H9 (cell line): ENCODE results near the gene CDK5RAP1. TPM values are rescaled to one million over a fixed set of nuclear protein-coding genes. Genes with fewer than 3 reads are reported as not detected.

Experiments used
- DNase-seq: peaks from one replicate; pipeline ENCODE4 v3.0.0-alpha.2; 2017
- H2AFZ ChIP-seq: one replicate; pipeline ENCODE4 v1.6.1; 2013; ENCODE audit warnings: mild to moderate bottlenecking, low read length, control low read depth, moderate library complexity
- H2AK5ac ChIP-seq: 2 replicates; pipeline ENCODE4 v1.6.1; 2013; ENCODE audit warnings: low read length, control low read depth, mixed read lengths; ENCODE audit not compliant: insufficient read length
- H2BK120ac ChIP-seq: one replicate; pipeline ENCODE4 v1.6.1; 2013; ENCODE audit warnings: low read depth, mild to moderate bottlenecking, low read length, control low read depth, inconsistent platforms; ENCODE audit not compliant: poor library complexity, severe bottlenecking
- H2BK12ac ChIP-seq: 2 replicates; pipeline ENCODE4 v1.6.1; 2013; ENCODE audit warnings: low read length, control low read depth, mixed read lengths, low read depth; ENCODE audit not compliant: insufficient read length
- H2BK15ac ChIP-seq: 2 replicates; pipeline ENCODE4 v1.6.1; 2013; ENCODE audit warnings: low read depth, low read length, control low read depth
- H2BK20ac ChIP-seq: one replicate; pipeline ENCODE4 v1.6.1; 2013; ENCODE audit warnings: low read depth, mild to moderate bottlenecking, low read length, control low read depth, inconsistent platforms; ENCODE audit not compliant: poor library complexity, severe bottlenecking
- H2BK5ac ChIP-seq: 2 replicates; pipeline ENCODE4 v1.6.1; 2013; ENCODE audit warnings: low read length, control low read depth, mixed read lengths; ENCODE audit not compliant: insufficient read length
- H3K14ac ChIP-seq: 2 replicates; pipeline ENCODE4 v1.6.1; 2013; ENCODE audit warnings: low read length, control low read depth; ENCODE audit not compliant: insufficient read depth
- H3K18ac ChIP-seq: 2 replicates; pipeline ENCODE4 v1.6.1; 2013; ENCODE audit warnings: low read depth, mild to moderate bottlenecking, mixed read lengths, low read length, control low read depth; ENCODE audit not compliant: insufficient read length
- H3K23ac ChIP-seq: 2 replicates; pipeline ENCODE4 v1.6.1; 2013; ENCODE audit warnings: low read length, control low read depth, mixed read lengths, low read depth; ENCODE audit not compliant: insufficient read length
- H3K23me2 ChIP-seq: 2 replicates; pipeline ENCODE4 v1.6.1; 2013; ENCODE audit warnings: low read depth, mild to moderate bottlenecking, mixed read lengths, low read length, control low read depth; ENCODE audit not compliant: insufficient read length, poor library complexity, severe bottlenecking
- H3K27ac ChIP-seq: 2 replicates; pipeline ENCODE4 v1.5.1; 2013; ENCODE audit warnings: low read length, control low read depth, mixed read lengths, low read depth; ENCODE audit not compliant: insufficient read length
- H3K27me3 ChIP-seq: 2 replicates; pipeline ENCODE4 v1.6.1; 2013; ENCODE audit warnings: low read length, control low read depth, inconsistent platforms; ENCODE audit not compliant: insufficient read depth
- H3K4ac ChIP-seq: 2 replicates; pipeline ENCODE4 v1.6.1; 2013; ENCODE audit warnings: low read depth, mild to moderate bottlenecking, control low read depth, inconsistent platforms, low read length, moderate library complexity
- H3K4me1 ChIP-seq: 2 replicates; pipeline ENCODE4 v1.6.1; 2013; ENCODE audit warnings: low read length, control low read depth, inconsistent platforms; ENCODE audit not compliant: insufficient read depth
- H3K4me2 ChIP-seq: 2 replicates; pipeline ENCODE4 v1.6.1; 2013; ENCODE audit warnings: low read length, control low read depth, mixed read lengths; ENCODE audit not compliant: insufficient read length, insufficient read depth
- H3K56ac ChIP-seq: 2 replicates; pipeline ENCODE4 v1.6.1; 2013; ENCODE audit warnings: low read depth, mild to moderate bottlenecking, mixed read lengths, low read length, control low read depth; ENCODE audit not compliant: insufficient read length
- H3K79me1 ChIP-seq: 2 replicates; pipeline ENCODE4 v1.6.1; 2013; ENCODE audit warnings: low read depth, mild to moderate bottlenecking, moderate library complexity, low read length, control low read depth, inconsistent platforms; ENCODE audit not compliant: insufficient read depth, poor library complexity, severe bottlenecking
- H3K79me2 ChIP-seq: 2 replicates; pipeline ENCODE4 v1.6.1; 2013; ENCODE audit warnings: low read length, control low read depth, inconsistent platforms; ENCODE audit not compliant: insufficient read depth
- H3K9ac ChIP-seq: 2 replicates; pipeline ENCODE4 v1.6.1; 2013; ENCODE audit warnings: low read length, control low read depth, mixed read lengths; ENCODE audit not compliant: insufficient read length; ENCODE audit errors: extremely low read depth
- H3K9me3 ChIP-seq: one replicate; pipeline ENCODE4 v1.6.1; 2013; ENCODE audit warnings: low read depth, low read length, inconsistent platforms; ENCODE audit not compliant: control insufficient read depth
- H3T11ph ChIP-seq: one replicate; pipeline ENCODE4 v1.6.1; 2013; ENCODE audit warnings: mild to moderate bottlenecking, low read length, control low read depth, inconsistent platforms
- H4K20me1 ChIP-seq: one replicate; pipeline ENCODE4 v1.6.1; 2013; ENCODE audit not compliant: control insufficient read depth, insufficient read length, insufficient read depth
- H4K5ac ChIP-seq: 2 replicates; pipeline ENCODE4 v1.6.1; 2013; ENCODE audit warnings: low read depth, mild to moderate bottlenecking, mixed read lengths, low read length, control low read depth; ENCODE audit not compliant: insufficient read length
- H4K8ac ChIP-seq: replicated peaks from 2 replicates; pipeline ENCODE4 v1.6.1; 2013; ENCODE audit warnings: low read length, control low read depth, mixed read lengths, low read depth; ENCODE audit not compliant: insufficient read length
- H4K91ac ChIP-seq: 2 replicates; pipeline ENCODE4 v1.6.1; 2013; ENCODE audit warnings: low read depth, mild to moderate bottlenecking, moderate library complexity, mixed read lengths, low read length, control low read depth; ENCODE audit not compliant: insufficient read length
- H3K27ac Mint-ChIP-seq, 3 experiments: 2 replicates in 2 of 3; 3 replicates in 1 of 3; pipeline ENCODE4 v1.8.0; 2020 to 2021; ENCODE audit warnings: mixed read lengths in 3 of 3, mild to moderate bottlenecking in 1 of 3, moderate library complexity in 1 of 3
- H3K27me3 Mint-ChIP-seq: 2 replicates; pipeline ENCODE4 v1.8.0; 2021; ENCODE audit warnings: low read depth, mild to moderate bottlenecking, moderate library complexity, mixed read lengths
- H3K36me3 Mint-ChIP-seq, 3 experiments: 2 replicates in 2 of 3; 3 replicates in 1 of 3; pipeline ENCODE4 v1.8.0; 2020 to 2021; ENCODE audit warnings: low read depth in 3 of 3, mixed read lengths in 3 of 3; ENCODE audit not compliant: insufficient read depth in 1 of 3
- H3K4me1 Mint-ChIP-seq, 2 experiments: 2 replicates each; pipeline ENCODE4 v1.8.0; 2020; ENCODE audit warnings: mixed read lengths in 2 of 2
- H3K4me3 Mint-ChIP-seq, 2 experiments: 2 replicates in 1 of 2; 3 replicates in 1 of 2; pipeline ENCODE4 v1.8.0; 2020 to 2021; ENCODE audit warnings: mild to moderate bottlenecking in 2 of 2, mixed read lengths in 2 of 2, moderate library complexity in 1 of 2
- H3K9me3 Mint-ChIP-seq, 2 experiments: 2 replicates in 1 of 2; 3 replicates in 1 of 2; pipeline ENCODE4 v1.8.0; 2020; ENCODE audit warnings: mild to moderate bottlenecking in 2 of 2, mixed read lengths in 2 of 2, moderate library complexity in 1 of 2
- CTCF ChIP-seq: fragments of 200-600 bp; sonication (generic); conservative IDR thresholded peaks from 3 replicates; pipeline ENCODE4 v1.8.0; 2021; ENCODE audit warnings: antibody characterized with exemption, mild to moderate bottlenecking
- WGBS: extraction: QIAGEN DNeasy Blood & Tissue Kit; methylation state at CpG from one replicate; pipeline ENCODE4 v1.1.7; 2013; ENCODE audit warnings: missing lambda C conversion rate, low lambda C conversion rate, mixed read lengths; ENCODE audit not compliant: insufficient read length; ENCODE audit errors: extremely low coverage; 5-methylcytosine and 5-hydroxymethylcytosine counted together
- total RNA-seq: library from RNA; stranded (reverse); gene quantifications from 2 replicates; pipeline ENCODE4 v1.2.1, GENCODE V29; 2021

The CDK5RAP1 gene
- total RNA-seq, 1 experiment from 2014 or later: 66.4 TPM

GRCh38 chr20:33325350-33325749 lies 76.0 kb downstream of the CDK5RAP1 start:
- whole genome bisulfite sequencing: no CpG with 5 or more reads among the region's 2 CpGs
- Histone ChIP-seq H3T11ph (no peak overlapping the region), H2AFZ (no peak overlapping the region), H2BK5ac (no peak overlapping the region), H3K23ac (no peak overlapping the region), H3K4me1 (no peaks in the 10 kb centered on the region), H2BK20ac (no peak overlapping the region), H3K79me2 (no peaks in the 10 kb centered on the region), H3K9me3 (no peaks in the 10 kb centered on the region), H3K4ac (no peak overlapping the region), H4K91ac (no peak overlapping the region), H3K18ac (no peak overlapping the region), H3K79me1 (no peaks in the 10 kb centered on the region), H2AK5ac (no peak overlapping the region), H4K20me1 (no peaks in the 10 kb centered on the region), H2BK120ac (no peak overlapping the region), H3K27me3 (no peaks in the 10 kb centered on the region), H2BK15ac (no peak overlapping the region), H4K8ac (no peak overlapping the region), H3K14ac (no peak overlapping the region), H3K27ac (no peak overlapping the region), H3K9ac (no peak overlapping the region), H2BK12ac (no peak overlapping the region), H3K23me2 (no peaks in the 10 kb centered on the region), H3K4me2 (no peak overlapping the region), H3K56ac (no peak overlapping the region), H4K5ac (no peak overlapping the region)
- H3K36me3 Mint-ChIP-seq: no peaks in the 10 kb centered on the region; a peak in 1 of 7 replicates
- H3K4me3 Mint-ChIP-seq: no peak overlapping the region
- TF ChIP-seq CTCF: no peak
- H3K27ac Mint-ChIP-seq: peak overlapping the region in 1 of 3 experiments; percentile 40; a peak in 2 of 7 replicates
- H3K27me3 Mint-ChIP-seq: peaks cover 2% of the 10 kb centered on the region
- H3K9me3 Mint-ChIP-seq: no peaks in the 10 kb centered on the region
- H3K4me1 Mint-ChIP-seq: peaks cover 7 to 10% of the 10 kb centered on the region in 2 experiments; a peak in 2 of 4 replicates
- no peak for DNase-seq
